ENCODE measurements around the gene EPHB2.
"Not testable (repeated sequence)": the region's sequence is repeated elsewhere in the genome, so short reads cannot be mapped to it uniquely, and the experiment has no call there.

EPHB2 gene

GRCh38 chr1:22915816-22916470 is 205.3 kb downstream of the EPHB2 start:
- DNase-seq (ENCODE audit: low read depth): no peak

GRCh38 chr1:22916471-22916820 is 205.8 kb downstream of the EPHB2 start:
- no peak for DNase-seq (ENCODE audit: low read depth)

- no peak for DNase-seq (ENCODE audit: low read depth)
Measured at GRCh38 chr1:22917989-22918388, 207.3 kb downstream of the EPHB2 start.

- no peak for DNase-seq (ENCODE audit: low read depth)
Measured at GRCh38 chr1:22918644-22919043, 208.0 kb downstream of the EPHB2 start.

- DNase-seq (ENCODE audit: low read depth): no peak
Measured at GRCh38 chr1:22919341-22920025, 208.8 kb downstream of the EPHB2 start.

- DNase-seq (ENCODE audit: low read depth): no peak
Measured at GRCh38 chr1:22920026-22920733, 209.5 kb downstream of the EPHB2 start.

- no peak for DNase-seq (ENCODE audit: low read depth)
Measured at GRCh38 chr1:22920734-22921451, 210.3 kb downstream of the EPHB2 start.

- DNase-seq (ENCODE audit: low read depth): no peak
Measured at GRCh38 chr1:22921452-22922126, 210.9 kb downstream of the EPHB2 start.

GRCh38 chr1:22922640-22923039 is 212.0 kb downstream of the EPHB2 start:
- no peak for DNase-seq (ENCODE audit: low read depth)

GRCh38 chr1:22925111-22925510 is 214.5 kb downstream of the EPHB2 start:
- no peak for DNase-seq (ENCODE audit: low read depth)

- DNase-seq (ENCODE audit: low read depth): no peak
Measured at GRCh38 chr1:22930240-22930912, 219.7 kb downstream of the EPHB2 start.

GRCh38 chr1:22932803-22933470 is 222.3 kb downstream of the EPHB2 start:
- DNase-seq (ENCODE audit: low read depth): no peak

GRCh38 chr1:22935433-22935832 is 224.8 kb downstream of the EPHB2 start:
- no peak for DNase-seq (ENCODE audit: low read depth)

- DNase-seq (ENCODE audit: low read depth): no peak
Measured at GRCh38 chr1:22936681-22937080, 226.0 kb downstream of the EPHB2 start.

- no peak for DNase-seq (ENCODE audit: low read depth)
Measured at GRCh38 chr1:22941257-22941656, 230.6 kb downstream of the EPHB2 start.

GRCh38 chr1:22944346-22945055 is 233.9 kb downstream of the EPHB2 start:
- no peak for DNase-seq (ENCODE audit: low read depth)

- not testable (repeated sequence) for DNase-seq (ENCODE audit: low read depth)
Measured at GRCh38 chr1:22945171-22945570, 234.5 kb downstream of the EPHB2 start.

GRCh38 chr1:22949822-22950331 is 239.2 kb downstream of the EPHB2 start:
- DNase-seq (ENCODE audit: low read depth): no peak

- no peak for DNase-seq (ENCODE audit: low read depth)
Measured at GRCh38 chr1:22951796-22952195, 241.2 kb downstream of the EPHB2 start.

GRCh38 chr1:22952694-22953056 is 242.0 kb downstream of the EPHB2 start:
- no peak for DNase-seq (ENCODE audit: low read depth)
